K562 treated with DMSO at 1 percent for 48 hours (cell line): ENCODE results near the gene EDARADD. TPM values are rescaled to one million over a fixed set of nuclear protein-coding genes. Genes with fewer than 3 reads are reported as not detected.

Source experiments
- total RNA-seq: library from RNA; unstranded; fragments of 300-600 nt; gene quantifications from 2 replicates; pipeline ENCODE4 v1.2.3, GENCODE V29; 2022; ENCODE audit warnings: low replicate concordance; ENCODE audit errors: extremely low read depth

EDARADD gene
- total RNA-seq: not detected in 2 replicates

GRCh38 chr1:236393681-236394481 lies at the start of gene EDARADD:
TSS of gene EDARADD (plus strand) at chr1:236394286. CDS start at chr1:236394445, 159 bp downstream.

GRCh38 chr1:236523704-236524141 lies 129.6 kb downstream of the EDARADD start, which contains the start of gene LGALS8:
TSS of gene LGALS8 (plus strand) at chr1:236523982. CDS start at chr1:236526071, 2,089 bp downstream.

Other genes with a start within 250 kb of the EDARADD start
- gene ERO1B, start 112.3 kb upstream of the EDARADD start, total RNA-seq: not detected in 2 replicates
- not detected in 2 replicates for gene LGALS8, start 129.7 kb downstream of the EDARADD start, total RNA-seq
- 40.8 TPM in 1 of 2 replicates, not detected in the other for gene HEATR1, start 210.2 kb downstream of the EDARADD start, total RNA-seq